DND-41 (cell line): ENCODE measurements around the gene RGS6.

ENCODE experiments used
- EZH2 ChIP-seq: IDR thresholded peaks from 3 replicates; pipeline ENCODE4 v1.6.1; 2012; ENCODE audit warnings: borderline replicate concordance, low read depth, mild to moderate bottlenecking, moderate library complexity, low read length, inconsistent platforms; ENCODE audit not compliant: severe bottlenecking
- TF ChIP-seq, protein P1 (sequence below): IDR thresholded peaks from 2 replicates; pipeline ENCODE4 v1.5.1; 2012; ENCODE audit warnings: borderline replicate concordance, low read length, moderate library complexity, mild to moderate bottlenecking; ENCODE audit not compliant: poor library complexity, severe bottlenecking; ENCODE audit errors: extremely low read depth

DNA sequence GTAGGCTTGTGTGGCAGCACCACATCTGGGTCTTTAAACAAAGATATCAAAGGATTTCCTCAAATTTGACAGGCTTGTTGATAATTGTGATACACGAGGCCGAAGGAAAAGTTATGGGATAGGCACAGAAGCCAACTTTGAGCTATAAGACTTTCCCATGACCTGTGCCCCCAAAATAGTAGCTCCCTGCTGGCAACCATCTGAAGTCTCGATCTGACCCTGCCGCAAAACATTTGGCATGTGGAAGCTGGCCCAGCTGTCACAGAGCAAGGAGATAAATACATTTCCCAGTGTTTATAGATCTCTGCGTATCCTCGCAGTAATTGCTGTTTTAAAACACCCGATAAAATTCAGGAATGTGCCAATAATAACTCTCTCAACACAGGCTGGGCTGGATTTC lies 26.4 kb upstream of the RGS6 start:
- TF ChIP-seq EZH2 = no peak
- TF ChIP-seq, protein P1, sequence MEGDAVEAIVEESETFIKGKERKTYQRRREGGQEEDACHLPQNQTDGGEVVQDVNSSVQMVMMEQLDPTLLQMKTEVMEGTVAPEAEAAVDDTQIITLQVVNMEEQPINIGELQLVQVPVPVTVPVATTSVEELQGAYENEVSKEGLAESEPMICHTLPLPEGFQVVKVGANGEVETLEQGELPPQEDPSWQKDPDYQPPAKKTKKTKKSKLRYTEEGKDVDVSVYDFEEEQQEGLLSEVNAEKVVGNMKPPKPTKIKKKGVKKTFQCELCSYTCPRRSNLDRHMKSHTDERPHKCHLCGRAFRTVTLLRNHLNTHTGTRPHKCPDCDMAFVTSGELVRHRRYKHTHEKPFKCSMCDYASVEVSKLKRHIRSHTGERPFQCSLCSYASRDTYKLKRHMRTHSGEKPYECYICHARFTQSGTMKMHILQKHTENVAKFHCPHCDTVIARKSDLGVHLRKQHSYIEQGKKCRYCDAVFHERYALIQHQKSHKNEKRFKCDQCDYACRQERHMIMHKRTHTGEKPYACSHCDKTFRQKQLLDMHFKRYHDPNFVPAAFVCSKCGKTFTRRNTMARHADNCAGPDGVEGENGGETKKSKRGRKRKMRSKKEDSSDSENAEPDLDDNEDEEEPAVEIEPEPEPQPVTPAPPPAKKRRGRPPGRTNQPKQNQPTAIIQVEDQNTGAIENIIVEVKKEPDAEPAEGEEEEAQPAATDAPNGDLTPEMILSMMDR = no peak
